ENCODE measurements around the gene KIR2DL1. TPM values are rescaled to one million over a fixed set of nuclear protein-coding genes. Genes with fewer than 3 reads are reported as not detected.
"Not testable (repeated sequence)": the region's sequence is repeated elsewhere in the genome, so short reads cannot be mapped to it uniquely, and the experiment has no call there.

KIR2DL1 gene
- total RNA-seq, 1 donor from 2014 or later = not detected

DNA sequence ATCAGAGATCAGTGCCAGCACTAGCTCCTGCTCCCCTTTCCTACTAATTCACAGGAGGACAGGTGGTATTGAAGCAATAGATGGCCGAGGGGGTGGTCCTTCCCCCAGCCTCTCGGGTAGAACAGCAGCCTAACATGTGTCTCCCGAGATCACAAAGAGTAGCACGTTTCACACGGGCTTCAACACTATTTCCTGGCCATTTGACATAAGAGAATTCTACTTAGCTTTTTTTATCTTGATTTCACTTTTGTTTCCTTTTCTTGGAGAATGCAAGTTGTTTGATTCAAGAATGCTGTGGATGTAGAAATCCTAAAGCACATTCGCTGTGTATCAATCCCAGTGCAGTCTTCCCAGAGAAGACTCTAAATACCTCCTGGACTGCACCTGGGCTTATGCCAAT, 19.3 kb upstream of the KIR2DL1 start:
- DNase-seq; intact Hi-C loops (cut with micrococcal nuclease); H3K9me3 Mint-ChIP-seq; H3K4me1 Mint-ChIP-seq; H3K36me3 Mint-ChIP-seq (ENCODE audit: low read depth); H3K27me3 Mint-ChIP-seq; H3K4me3 Mint-ChIP-seq; H3K27ac Mint-ChIP-seq: not testable (repeated sequence)

- H3K27ac Mint-ChIP-seq; DNase-seq; H3K9me3 Mint-ChIP-seq; H3K27me3 Mint-ChIP-seq; H3K4me3 Mint-ChIP-seq; H3K36me3 Mint-ChIP-seq (ENCODE audit: low read depth); H3K4me1 Mint-ChIP-seq; intact Hi-C loops (cut with micrococcal nuclease): not testable (repeated sequence)
These were observed 13.1 kb upstream of the KIR2DL1 start for GRCh38 chr19:54756204-54757110.

DNA sequence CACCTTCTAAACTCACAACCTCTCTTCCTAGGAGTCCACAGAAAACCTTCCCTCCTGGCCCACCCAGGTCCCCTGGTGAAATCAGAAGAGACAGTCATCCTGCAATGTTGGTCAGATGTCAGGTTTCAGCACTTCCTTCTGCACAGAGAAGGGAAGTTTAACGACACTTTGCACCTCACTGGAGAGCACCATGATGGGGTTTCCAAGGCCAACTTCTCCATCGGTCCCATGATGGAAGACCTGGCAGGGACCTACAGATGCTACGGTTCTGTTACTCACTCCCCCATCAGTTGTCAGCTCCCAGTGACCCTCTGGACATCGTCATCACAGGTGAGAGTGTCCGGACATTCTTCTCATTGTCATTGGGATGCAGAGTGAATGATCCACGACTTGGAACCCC, 11.0 kb upstream of the KIR2DL1 start:
- H3K4me3 Mint-ChIP-seq; intact Hi-C loops (cut with micrococcal nuclease); DNase-seq; H3K9me3 Mint-ChIP-seq; H3K27me3 Mint-ChIP-seq; H3K27ac Mint-ChIP-seq; H3K4me1 Mint-ChIP-seq; H3K36me3 Mint-ChIP-seq (ENCODE audit: low read depth): not testable (repeated sequence)

DNA sequence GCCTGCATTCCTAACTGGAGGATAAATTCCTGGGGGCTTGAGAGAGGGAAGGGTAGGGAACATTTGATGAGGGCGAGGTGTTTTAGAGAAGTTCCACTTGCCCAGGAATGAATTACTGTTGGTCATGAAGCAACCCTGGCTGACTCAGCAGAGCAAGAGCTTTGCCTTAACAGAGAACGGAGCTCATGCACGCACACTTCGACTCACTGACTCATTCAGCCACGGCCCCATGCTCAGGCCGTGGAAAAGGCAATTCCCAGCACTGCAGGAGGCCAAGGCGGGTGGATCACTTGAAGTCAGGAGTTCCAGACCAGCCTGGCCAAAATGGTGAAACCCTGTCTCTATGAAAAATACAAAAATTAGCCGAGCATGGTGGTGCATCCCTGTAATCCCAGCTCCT, 5.4 kb upstream of the KIR2DL1 start:
- not testable (repeated sequence) for H3K4me3 Mint-ChIP-seq; H3K36me3 Mint-ChIP-seq (ENCODE audit: low read depth); H3K9me3 Mint-ChIP-seq

GRCh38 chr19:54766464-54766863, 3.1 kb upstream of the KIR2DL1 start:
- H3K4me3 Mint-ChIP-seq; H3K9me3 Mint-ChIP-seq; H3K4me1 Mint-ChIP-seq; H3K27me3 Mint-ChIP-seq; intact Hi-C loops (cut with micrococcal nuclease); H3K36me3 Mint-ChIP-seq (ENCODE audit: low read depth); DNase-seq; H3K27ac Mint-ChIP-seq: not testable (repeated sequence)

More for the DNA sequence above, 5.4 kb upstream of the KIR2DL1 start:
- intact Hi-C loops (cut with micrococcal nuclease); H3K27ac Mint-ChIP-seq; DNase-seq; H3K27me3 Mint-ChIP-seq; H3K4me1 Mint-ChIP-seq: not testable (repeated sequence)

DNA sequence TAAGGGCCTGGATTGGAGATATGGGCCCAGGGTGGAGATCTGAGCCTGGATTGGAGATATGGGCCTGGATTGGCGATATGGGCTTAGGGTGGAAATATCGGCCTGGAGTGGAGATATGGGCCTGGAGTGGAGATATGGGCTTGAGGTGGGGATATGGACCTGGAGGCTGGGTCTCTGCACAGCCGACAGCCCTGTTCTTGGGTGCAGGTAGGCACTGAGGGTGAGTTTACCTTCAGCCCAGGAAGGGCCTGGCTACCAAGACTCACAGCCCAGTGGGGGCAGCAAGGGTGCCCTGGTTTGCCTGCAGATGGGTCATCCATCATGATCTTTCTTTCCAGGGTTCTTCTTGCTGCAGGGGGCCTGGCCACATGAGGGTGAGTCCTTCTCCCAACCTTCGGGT, 918 bp downstream of the KIR2DL1 start:
- H3K27ac Mint-ChIP-seq; H3K27me3 Mint-ChIP-seq; H3K4me1 Mint-ChIP-seq; H3K36me3 Mint-ChIP-seq (ENCODE audit: low read depth); H3K4me3 Mint-ChIP-seq; H3K9me3 Mint-ChIP-seq; intact Hi-C loops (cut with micrococcal nuclease); DNase-seq: not testable (repeated sequence)

DNA sequence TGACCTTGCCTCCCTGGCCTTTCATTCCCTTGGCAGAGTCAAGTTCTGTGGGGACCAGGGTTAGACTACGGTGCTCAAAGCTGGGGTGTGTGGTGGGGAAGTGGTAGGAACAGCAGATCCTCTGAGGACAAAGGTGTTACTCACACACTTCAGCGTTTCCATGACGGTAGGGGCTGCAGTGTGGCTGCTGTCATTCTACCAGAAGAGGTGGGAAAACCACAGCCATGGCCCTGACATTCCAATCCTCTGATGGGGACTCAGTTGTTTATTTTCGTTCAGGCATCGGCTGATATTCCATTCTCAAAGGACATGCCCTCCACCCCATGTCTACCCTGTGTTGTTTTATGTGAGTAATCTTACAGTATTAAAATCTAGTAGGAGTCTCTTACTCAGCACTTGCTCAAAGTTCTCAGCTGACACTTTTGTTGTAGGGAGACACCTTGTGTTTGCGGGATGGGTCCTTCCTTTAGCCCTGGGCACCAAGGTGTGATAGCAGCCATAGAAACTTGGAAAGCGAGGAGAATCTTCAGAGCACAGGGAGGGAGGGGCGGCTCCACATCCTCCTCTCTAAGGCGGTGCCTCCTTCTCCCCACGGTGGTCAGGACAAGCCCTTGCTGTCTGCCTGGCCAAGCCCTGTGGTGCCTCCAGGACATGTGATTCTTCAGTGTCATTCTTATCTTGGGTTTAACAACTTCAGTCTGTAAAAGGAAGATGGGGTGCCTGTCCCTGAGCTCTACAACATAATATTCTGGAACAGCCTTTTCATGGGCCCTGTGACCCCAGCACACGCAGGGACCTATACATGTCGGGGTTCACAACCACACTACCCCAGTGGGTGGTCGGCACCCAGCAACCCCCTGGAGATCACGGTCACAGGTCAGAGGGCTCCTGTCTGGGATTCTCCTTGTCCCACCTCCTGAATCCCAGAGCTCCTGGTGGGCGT, 1.7 kb downstream of the KIR2DL1 start:
- H3K36me3 Mint-ChIP-seq (ENCODE audit: low read depth); intact Hi-C loops (cut with micrococcal nuclease); DNase-seq; H3K27me3 Mint-ChIP-seq; H3K9me3 Mint-ChIP-seq; H3K4me3 Mint-ChIP-seq; H3K4me1 Mint-ChIP-seq; H3K27ac Mint-ChIP-seq: not testable (repeated sequence)

- H3K27me3 Mint-ChIP-seq; H3K4me3 Mint-ChIP-seq; DNase-seq; H3K4me1 Mint-ChIP-seq; H3K27ac Mint-ChIP-seq; H3K9me3 Mint-ChIP-seq; H3K36me3 Mint-ChIP-seq (ENCODE audit: low read depth); intact Hi-C loops (cut with micrococcal nuclease): not testable (repeated sequence)
These were observed 3.1 kb downstream of the KIR2DL1 start for GRCh38 chr19:54772666-54773065.

DNA sequence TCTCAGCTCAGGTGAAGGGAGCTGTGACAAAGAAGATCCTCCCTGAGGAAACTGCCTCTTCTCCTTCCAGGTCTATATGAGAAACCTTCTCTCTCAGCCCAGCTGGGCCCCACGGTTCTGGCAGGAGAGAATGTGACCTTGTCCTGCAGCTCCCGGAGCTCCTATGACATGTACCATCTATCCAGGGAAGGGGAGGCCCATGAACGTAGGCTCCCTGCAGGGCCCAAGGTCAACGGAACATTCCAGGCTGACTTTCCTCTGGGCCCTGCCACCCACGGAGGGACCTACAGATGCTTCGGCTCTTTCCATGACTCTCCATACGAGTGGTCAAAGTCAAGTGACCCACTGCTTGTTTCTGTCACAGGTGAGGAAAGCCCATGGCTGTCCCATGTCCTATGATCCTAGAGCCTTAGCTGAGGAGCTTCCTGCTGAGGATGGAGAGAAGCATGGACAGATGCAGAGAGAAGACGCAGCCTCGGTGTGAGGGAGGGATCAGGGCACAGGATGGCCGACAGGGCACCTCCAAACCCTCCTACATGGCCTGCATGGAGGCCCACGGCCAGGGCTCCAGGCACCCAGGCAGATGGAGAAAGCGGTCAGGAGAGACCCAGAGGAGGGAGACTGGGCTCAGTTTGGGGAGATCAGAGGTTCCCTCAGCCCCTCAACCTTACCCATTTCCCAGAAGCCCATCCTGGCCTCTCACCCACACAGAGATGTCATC, 5.7 kb downstream of the KIR2DL1 start:
- H3K9me3 Mint-ChIP-seq; H3K4me3 Mint-ChIP-seq; intact Hi-C loops (cut with micrococcal nuclease); H3K4me1 Mint-ChIP-seq; H3K36me3 Mint-ChIP-seq (ENCODE audit: low read depth); H3K27ac Mint-ChIP-seq; H3K27me3 Mint-ChIP-seq; DNase-seq: not testable (repeated sequence)

- intact Hi-C loops (cut with micrococcal nuclease); H3K4me1 Mint-ChIP-seq; DNase-seq; H3K27me3 Mint-ChIP-seq; H3K27ac Mint-ChIP-seq; H3K4me3 Mint-ChIP-seq; H3K9me3 Mint-ChIP-seq; H3K36me3 Mint-ChIP-seq (ENCODE audit: low read depth): not testable (repeated sequence)
These were observed 6.2 kb downstream of the KIR2DL1 start for GRCh38 chr19:54775830-54776229.

- intact Hi-C loops (cut with micrococcal nuclease); H3K36me3 Mint-ChIP-seq (ENCODE audit: low read depth); H3K9me3 Mint-ChIP-seq; H3K4me1 Mint-ChIP-seq; DNase-seq; H3K4me3 Mint-ChIP-seq; H3K27me3 Mint-ChIP-seq; H3K27ac Mint-ChIP-seq: not testable (repeated sequence)
These were observed 8.3 kb downstream of the KIR2DL1 start for GRCh38 chr19:54777851-54778250.

DNA sequence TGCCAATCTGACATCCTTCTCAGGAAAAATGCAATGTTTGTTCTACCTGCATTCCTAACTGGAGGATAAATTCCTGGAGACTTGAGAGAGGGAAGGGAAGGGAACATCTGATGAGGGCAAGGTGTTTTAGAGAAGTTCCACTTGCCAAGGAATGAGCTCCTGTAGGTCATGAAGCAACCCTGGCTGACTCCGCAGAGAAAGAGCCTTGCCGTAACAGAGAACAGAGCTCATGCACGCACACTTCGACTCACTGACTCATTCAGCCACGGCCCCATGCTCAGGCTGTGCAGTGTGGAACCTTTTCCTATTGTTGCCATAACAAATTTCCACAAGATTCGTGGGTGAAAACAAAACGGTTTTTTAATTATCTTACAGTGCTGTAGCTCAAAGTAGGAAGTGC, 9.3 kb downstream of the KIR2DL1 start:
- H3K36me3 Mint-ChIP-seq (ENCODE audit: low read depth); DNase-seq; H3K9me3 Mint-ChIP-seq; H3K4me3 Mint-ChIP-seq; H3K27me3 Mint-ChIP-seq; H3K27ac Mint-ChIP-seq; intact Hi-C loops (cut with micrococcal nuclease); H3K4me1 Mint-ChIP-seq: not testable (repeated sequence)

DNA sequence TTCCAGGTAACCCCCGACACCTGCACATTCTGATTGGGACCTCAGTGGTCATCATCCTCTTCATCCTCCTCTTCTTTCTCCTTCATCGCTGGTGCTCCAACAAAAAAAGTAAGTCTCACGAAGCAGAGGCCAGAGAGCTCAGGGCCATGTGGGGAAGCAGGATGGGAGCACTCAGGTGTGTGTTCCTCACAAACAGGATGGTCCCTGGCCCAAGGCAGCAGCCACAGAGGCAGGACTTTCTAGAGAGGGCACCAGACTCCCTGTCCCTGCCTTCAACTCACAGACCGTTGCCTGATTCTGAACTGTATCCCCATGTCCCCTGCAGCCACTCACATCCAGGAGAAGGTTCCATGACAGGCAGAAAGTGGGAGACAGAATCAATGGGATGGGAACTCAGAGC, 13.3 kb downstream of the KIR2DL1 start:
- H3K27ac Mint-ChIP-seq; DNase-seq; H3K27me3 Mint-ChIP-seq; H3K9me3 Mint-ChIP-seq; H3K4me3 Mint-ChIP-seq; intact Hi-C loops (cut with micrococcal nuclease); H3K36me3 Mint-ChIP-seq (ENCODE audit: low read depth); H3K4me1 Mint-ChIP-seq: not testable (repeated sequence)
